IPS-18a (cell line): Measurements from ENCODE around the gene NFAM1.

ENCODE experiments used
- H3K27ac ChIP-seq: one replicate; pipeline ENCODE4 v1.5.1; 2013; ENCODE audit warnings: low read length
- H3K27me3 ChIP-seq: one replicate; pipeline ENCODE4 v1.6.1; 2013; ENCODE audit warnings: mild to moderate bottlenecking, low read length; ENCODE audit not compliant: control insufficient read depth, insufficient read depth
- H3K36me3 ChIP-seq: one replicate; pipeline ENCODE4 v1.6.1; 2013; ENCODE audit warnings: low read depth, low read length; ENCODE audit not compliant: control insufficient read depth
- H3K4me1 ChIP-seq: one replicate; pipeline ENCODE4 v1.6.1; 2013; ENCODE audit warnings: low read depth, low read length; ENCODE audit not compliant: control insufficient read depth
- H3K4me3 ChIP-seq: one replicate; pipeline ENCODE4 v1.5.1; 2013; ENCODE audit warnings: low read length
- H3K9ac ChIP-seq: one replicate; pipeline ENCODE4 v1.6.1; 2013; ENCODE audit warnings: mild to moderate bottlenecking, low read length, moderate library complexity
- H3K9me3 ChIP-seq: one replicate; pipeline ENCODE4 v1.6.1; 2013; ENCODE audit warnings: low read depth, low read length; ENCODE audit not compliant: control insufficient read depth

Gene NFAM1

DNA sequence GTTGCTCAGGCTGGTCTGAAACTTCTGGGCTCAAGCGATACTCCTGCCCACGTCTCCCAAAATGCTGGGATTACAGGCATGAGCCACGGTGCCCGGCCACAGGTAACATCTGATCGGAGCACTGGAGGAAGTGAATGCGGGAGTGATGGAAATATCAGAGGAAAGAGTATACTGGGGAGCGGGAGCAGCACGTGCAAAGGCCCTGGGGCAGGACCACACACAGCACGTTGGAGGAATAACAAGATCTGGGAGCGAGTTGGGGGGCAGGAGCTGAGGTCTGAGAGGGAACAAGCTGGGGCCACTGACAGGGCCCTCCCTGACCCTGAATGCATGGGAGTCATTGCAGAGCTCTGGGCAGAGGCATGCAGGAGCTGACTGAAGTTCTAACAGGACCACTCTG lies 70.7 kb downstream of the NFAM1 start:
- H3K36me3 ChIP-seq = no peaks in the 10 kb centered on the region
- H3K4me3 ChIP-seq = no peak overlapping the region
- H3K27ac ChIP-seq = no peak overlapping the region
- H3K4me1 ChIP-seq = peaks cover 25% of the 10 kb centered on the region
- H3K9me3 ChIP-seq = no peaks in the 10 kb centered on the region
- no peak overlapping the region for H3K9ac ChIP-seq
- no peaks in the 10 kb centered on the region for H3K27me3 ChIP-seq

DNA sequence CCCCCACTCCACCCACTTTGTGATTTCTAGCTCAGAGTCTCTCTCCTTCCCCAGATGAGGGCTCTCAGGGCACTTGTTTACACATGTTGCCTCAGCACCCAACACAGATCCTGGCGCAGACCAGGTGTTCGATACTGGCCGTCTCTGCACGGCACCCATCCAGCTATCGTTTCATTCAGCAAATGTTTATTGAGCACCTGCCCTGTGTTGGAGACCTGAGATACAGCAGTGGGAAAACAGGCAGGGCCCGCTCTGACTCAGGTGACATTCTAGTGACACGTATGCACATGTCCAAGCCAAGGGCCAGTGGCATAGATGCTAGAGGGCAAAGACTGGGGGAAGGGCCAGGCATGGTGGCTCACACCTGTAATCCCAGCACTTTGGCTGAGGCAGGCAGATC lies 71.9 kb downstream of the NFAM1 start:
- H3K9me3 ChIP-seq = no peaks in the 10 kb centered on the region
- H3K4me1 ChIP-seq = peaks cover 14% of the 10 kb centered on the region
- H3K27ac ChIP-seq = no peak overlapping the region
- no peak overlapping the region for H3K9ac ChIP-seq
- no peaks in the 10 kb centered on the region for H3K27me3 ChIP-seq
- H3K4me3 ChIP-seq = no peak overlapping the region
- no peaks in the 10 kb centered on the region for H3K36me3 ChIP-seq

DNA sequence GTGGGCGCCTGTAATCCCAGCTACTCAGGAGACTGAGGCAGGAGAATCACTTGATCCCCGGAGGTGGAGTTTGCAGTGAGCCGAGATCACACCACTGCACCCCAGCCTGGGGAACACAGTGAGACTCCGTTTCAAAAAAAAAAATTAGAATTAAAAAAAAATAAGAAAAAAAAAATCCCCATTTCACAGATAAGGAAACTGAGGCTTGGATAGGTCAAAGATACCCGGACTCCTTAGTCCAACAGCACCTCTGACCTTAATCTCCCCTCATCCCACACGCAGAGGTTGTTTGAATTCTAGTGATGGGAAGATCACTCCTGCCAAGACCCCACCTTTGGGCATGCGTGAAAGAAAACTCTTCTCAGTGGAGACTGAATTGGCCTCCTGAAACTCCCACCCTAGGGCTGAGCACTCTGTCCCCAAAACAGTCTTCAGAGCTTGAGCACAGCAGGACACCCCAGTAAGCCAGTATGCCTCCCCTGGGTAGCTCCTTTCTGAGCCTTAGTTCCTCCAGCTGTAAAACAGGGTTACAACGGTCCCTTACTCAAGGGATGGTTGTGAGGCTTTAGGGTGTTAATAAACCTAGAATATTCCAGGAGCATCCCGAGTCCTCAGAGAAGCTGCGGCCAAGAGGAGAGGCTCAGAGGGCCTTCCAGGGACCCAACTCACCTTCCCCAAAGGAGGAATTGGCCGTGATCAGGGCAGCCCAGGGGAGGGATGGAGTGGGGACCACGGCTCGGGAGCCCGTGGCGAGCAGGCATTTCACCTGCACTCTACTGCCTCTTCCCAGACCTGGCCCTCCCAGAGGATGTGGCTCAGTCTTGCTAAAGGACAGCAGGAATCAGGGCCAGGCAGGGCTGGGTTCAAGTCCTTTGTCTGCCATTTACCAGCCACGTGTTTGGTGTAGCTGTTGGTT lies 73.3 kb downstream of the NFAM1 start:
- H3K4me3 ChIP-seq = no peak overlapping the region
- no peaks in the 10 kb centered on the region for H3K27me3 ChIP-seq
- H3K9me3 ChIP-seq = no peaks in the 10 kb centered on the region
- H3K4me1 ChIP-seq = peaks cover 7% of the 10 kb centered on the region
- H3K9ac ChIP-seq = no peak overlapping the region
- H3K36me3 ChIP-seq = no peaks in the 10 kb centered on the region
- H3K27ac ChIP-seq = no peak overlapping the region

DNA sequence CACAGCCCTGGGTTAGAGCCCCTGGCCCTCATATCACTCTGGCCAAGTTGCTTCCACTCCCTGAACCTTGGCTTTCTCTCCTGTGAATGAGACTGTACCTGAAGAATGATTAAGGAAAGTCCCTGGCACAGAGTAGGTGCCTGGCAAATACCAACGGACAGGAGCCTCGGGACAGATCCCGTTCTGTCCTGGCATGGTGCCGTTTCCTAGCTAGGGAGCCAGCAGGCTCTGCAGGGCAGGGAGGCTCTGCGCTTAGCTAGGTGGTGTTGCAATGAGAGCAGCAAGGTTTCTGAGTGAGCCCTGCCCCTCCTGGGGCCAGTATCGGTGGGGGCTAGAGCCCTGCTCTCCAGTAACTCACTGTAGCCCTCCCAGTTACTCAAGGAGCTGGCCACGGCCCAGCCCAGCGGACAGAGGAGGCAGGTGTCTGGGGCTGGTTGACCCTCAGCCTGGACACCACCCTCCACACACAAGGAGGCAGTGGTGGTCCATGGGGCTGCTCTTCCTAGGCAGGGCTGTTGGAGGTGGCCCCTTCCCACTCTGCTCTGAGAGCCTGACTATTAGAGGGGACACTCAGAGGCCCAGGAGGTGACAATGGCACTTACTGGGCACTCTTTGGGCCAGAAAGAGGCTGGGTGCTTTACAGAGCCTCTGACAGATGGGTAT lies 74.4 kb downstream of the NFAM1 start:
- Histone ChIP-seq H3K4me1 (peaks cover 11% of the 10 kb centered on the region), H3K9ac (no peak overlapping the region), H3K27me3 (no peaks in the 10 kb centered on the region), H3K36me3 (no peaks in the 10 kb centered on the region), H3K9me3 (no peaks in the 10 kb centered on the region), H3K4me3 (no peak overlapping the region), H3K27ac (no peak overlapping the region)

DNA sequence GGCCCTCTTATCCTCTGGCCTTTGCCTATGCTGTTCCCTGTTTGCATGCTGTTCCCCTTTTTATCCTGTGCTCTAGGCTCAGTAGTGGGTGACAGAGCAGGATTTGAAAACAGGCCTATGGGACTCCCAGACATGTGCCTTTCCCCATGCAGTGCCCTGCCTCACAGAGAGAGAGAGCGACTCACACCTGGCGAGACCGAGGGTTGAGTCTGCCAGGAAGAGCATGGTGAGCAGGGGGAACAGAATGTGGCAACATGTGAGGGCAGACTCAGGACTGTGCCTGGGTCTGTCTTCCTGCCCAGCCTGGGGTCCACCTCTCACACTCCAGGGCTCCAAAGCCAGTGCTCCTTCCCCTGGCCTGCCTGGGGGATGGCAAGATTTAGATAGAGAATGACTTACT lies 75.0 kb downstream of the NFAM1 start:
- no peak overlapping the region for H3K9ac ChIP-seq
- peaks cover 11% of the 10 kb centered on the region for H3K4me1 ChIP-seq
- no peaks in the 10 kb centered on the region for H3K36me3 ChIP-seq
- no peak overlapping the region for H3K4me3 ChIP-seq
- H3K27ac ChIP-seq = no peak overlapping the region
- no peaks in the 10 kb centered on the region for H3K27me3 ChIP-seq
- H3K9me3 ChIP-seq = no peaks in the 10 kb centered on the region

DNA sequence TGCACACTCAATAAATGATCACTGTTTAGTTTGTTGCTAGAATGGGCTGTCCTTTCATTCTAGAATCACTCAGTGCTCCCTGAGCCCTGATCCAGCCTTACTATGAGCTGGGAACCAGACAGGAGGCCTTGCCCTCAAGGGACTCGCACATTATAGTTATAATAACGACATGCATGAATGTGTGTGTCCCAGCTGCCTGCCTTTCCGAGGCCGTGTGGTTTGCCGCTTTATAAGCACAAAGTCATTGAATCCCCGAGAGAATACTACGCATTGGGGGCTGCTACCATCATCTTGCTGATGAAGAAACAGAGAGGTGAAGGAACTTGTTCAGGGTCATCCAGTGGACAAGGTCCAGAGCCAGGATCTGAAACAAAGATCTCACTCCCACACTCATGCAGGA lies 75.7 kb downstream of the NFAM1 start:
- peaks cover 11% of the 10 kb centered on the region for H3K4me1 ChIP-seq
- H3K9ac ChIP-seq = no peak overlapping the region
- no peaks in the 10 kb centered on the region for H3K9me3 ChIP-seq
- H3K27me3 ChIP-seq = no peaks in the 10 kb centered on the region
- H3K4me3 ChIP-seq = no peak overlapping the region
- no peaks in the 10 kb centered on the region for H3K36me3 ChIP-seq
- no peak overlapping the region for H3K27ac ChIP-seq

DNA sequence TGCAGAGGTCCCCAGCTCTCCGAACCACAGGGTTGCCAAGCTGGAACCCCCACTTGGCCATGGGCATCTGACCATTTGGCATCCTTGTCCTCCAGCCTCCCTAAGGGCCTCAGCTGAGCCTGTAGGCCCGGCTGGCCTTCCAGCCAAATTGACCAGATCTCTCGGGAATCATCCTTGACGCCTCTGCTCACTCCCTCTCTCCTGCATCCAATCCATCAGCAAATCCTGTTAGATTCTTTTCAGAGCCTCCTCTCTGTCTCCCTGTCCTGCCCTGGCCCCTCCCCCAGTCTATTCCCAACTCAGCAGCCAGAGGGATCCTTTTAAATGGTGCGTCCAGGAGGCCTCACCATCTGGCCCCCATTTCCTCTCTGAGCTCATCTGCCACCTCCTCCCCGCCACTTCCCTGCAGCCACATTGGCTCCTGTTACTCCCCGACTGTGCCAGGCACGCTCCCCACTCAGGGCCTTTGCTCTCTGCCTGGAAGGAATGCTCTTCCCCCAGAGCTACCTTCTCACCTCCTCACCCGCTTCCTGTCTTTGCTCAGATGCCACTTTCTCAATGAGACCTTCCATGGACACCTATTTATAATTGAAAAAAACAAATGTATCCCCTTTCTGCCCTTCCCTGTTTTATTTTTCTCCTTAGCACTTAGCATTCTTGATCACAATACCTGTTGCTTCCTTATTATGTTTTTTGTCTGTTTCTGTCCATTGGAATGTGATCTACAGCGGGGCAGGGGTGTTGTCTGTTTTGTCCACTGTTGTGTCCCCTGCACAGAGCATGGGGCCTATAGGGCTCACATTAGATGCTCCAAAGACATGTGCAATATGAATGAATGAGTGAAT lies 78.1 kb downstream of the NFAM1 start:
- Histone ChIP-seq H3K4me3 (no peak overlapping the region), H3K27ac (no peak overlapping the region), H3K27me3 (no peaks in the 10 kb centered on the region), H3K9me3 (no peaks in the 10 kb centered on the region), H3K36me3 (no peaks in the 10 kb centered on the region), H3K9ac (no peak overlapping the region), H3K4me1 (peaks cover 11% of the 10 kb centered on the region)

DNA sequence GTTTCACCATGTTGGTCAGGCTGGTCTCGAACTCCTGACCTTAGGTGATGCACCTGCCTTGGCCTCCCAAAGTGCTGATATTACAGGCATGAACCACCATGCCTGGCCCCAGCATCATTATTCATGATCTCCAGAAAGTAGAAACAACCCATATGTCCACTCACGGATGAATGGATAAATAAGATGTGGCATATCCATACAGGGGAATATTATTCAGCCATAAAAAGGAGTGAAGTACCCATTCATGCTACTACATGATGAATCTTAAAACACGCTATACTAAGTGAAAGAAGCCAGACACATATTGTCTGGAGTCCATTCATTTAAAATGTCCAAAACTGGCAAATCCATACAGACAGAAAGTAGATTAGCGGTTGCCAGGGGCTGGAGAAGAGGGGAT lies 81.8 kb downstream of the NFAM1 start:
- H3K4me1 ChIP-seq = peaks cover 20% of the 10 kb centered on the region
- no peak overlapping the region for H3K4me3 ChIP-seq
- H3K27ac ChIP-seq = no peak overlapping the region
- H3K27me3 ChIP-seq = no peaks in the 10 kb centered on the region
- no peaks in the 10 kb centered on the region for H3K9me3 ChIP-seq
- H3K9ac ChIP-seq = no peak overlapping the region
- H3K36me3 ChIP-seq = no peaks in the 10 kb centered on the region

DNA sequence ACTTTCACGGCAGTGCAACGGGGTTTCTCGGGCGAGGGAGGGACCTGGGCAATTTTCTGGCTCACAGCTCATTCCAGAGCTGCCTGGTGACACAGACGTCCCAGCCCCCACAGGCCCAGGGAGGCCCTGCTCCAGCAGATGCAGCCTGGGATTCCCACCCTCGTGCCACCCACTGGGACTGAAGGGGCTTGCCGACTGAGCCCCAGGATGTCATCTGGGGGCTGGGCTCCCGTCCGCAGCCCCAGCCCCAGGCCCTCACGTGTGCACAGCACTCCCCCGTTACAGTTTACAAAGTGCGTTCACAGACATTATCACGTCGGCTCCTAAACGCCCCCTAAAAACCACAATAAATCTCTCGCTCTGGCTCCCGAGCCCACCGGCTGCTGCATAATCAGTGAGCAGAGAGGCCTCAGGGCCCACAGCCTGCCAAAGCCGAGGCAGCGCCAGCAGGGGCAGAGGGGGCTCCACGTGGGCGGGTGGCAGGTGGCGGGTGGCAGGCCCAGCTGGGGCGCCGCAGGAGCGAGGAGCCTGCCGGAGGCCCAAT lies 84.8 kb downstream of the NFAM1 start:
- no peaks in the 10 kb centered on the region for H3K9me3 ChIP-seq
- H3K4me1 ChIP-seq = peaks cover 9% of the 10 kb centered on the region
- no peak overlapping the region for H3K9ac ChIP-seq
- H3K36me3 ChIP-seq = no peaks in the 10 kb centered on the region
- peaks cover 7% of the 10 kb centered on the region for H3K27me3 ChIP-seq
- H3K27ac ChIP-seq = no peak overlapping the region
- no peak overlapping the region for H3K4me3 ChIP-seq

DNA sequence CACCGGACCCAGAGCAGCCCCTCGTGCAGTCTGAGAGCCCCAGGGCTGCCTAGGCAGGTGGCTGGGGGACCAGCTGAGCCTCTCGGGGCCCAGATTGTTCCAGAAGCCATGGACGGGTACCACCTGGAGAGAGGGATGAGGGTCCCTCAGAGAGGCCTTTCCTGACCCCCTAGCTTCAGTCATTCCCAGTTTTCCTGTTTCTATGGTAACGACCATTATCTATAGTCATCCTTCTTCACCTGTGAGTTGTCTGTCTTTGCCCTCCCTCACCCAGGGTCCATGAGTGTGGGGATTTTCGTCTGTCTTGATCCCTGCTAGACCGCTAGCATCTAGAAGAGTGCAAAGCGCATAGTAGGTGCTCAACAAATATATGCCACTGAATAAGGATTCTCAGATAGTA lies 85.5 kb downstream of the NFAM1 start:
- H3K27me3 ChIP-seq = peaks cover 14% of the 10 kb centered on the region
- H3K27ac ChIP-seq = no peak overlapping the region
- H3K4me3 ChIP-seq = no peak overlapping the region
- no peaks in the 10 kb centered on the region for H3K36me3 ChIP-seq
- H3K9ac ChIP-seq = no peak overlapping the region
- no peaks in the 10 kb centered on the region for H3K9me3 ChIP-seq
- peaks cover 14% of the 10 kb centered on the region for H3K4me1 ChIP-seq

DNA sequence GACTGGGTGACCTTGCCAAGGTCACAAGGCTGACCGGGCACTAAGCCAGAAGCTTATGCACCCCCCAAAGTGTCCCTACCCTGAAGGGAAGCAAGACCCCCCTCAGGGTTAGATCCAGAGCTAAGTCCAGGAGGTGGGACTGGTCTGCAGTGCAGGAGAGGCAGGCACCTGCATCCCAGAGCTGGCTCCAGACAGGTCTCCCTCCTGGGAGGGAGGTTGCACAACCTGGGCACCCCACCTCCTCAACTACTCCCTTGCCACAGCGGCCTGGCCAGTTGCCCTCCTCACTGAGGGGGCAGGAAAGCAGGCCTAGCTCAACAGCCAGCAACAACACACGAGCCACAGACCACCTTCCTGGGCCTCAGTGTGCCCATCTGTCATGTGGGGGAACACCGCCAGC lies 86.7 kb downstream of the NFAM1 start:
- Histone ChIP-seq H3K27me3 (peaks cover 16% of the 10 kb centered on the region), H3K27ac (no peak overlapping the region), H3K9me3 (no peaks in the 10 kb centered on the region), H3K4me1 (peaks cover 20% of the 10 kb centered on the region), H3K4me3 (no peak overlapping the region), H3K9ac (no peak overlapping the region), H3K36me3 (no peaks in the 10 kb centered on the region)
